Trophoblast cell (in vitro differentiated cells and primary cell): Measurements from ENCODE around the gene HOXD4.

Source experiments
- DNase-seq, 2 donors: peaks; one replicate each; pipeline ENCODE4 v3.0.0-alpha.2; 2016
- H2AFZ ChIP-seq: 2 replicates; pipeline ENCODE4 v1.6.1; 2013; ENCODE audit warnings: low read length, moderate library complexity, mild to moderate bottlenecking; ENCODE audit not compliant: insufficient read depth, poor library complexity
- H2AK5ac ChIP-seq: 2 replicates; pipeline ENCODE4 v1.6.1; 2013; ENCODE audit warnings: mild to moderate bottlenecking, low read length
- H2BK120ac ChIP-seq: 2 replicates; pipeline ENCODE4 v1.6.1; 2013; ENCODE audit warnings: low read length, mild to moderate bottlenecking, moderate library complexity; ENCODE audit not compliant: insufficient read depth, poor library complexity
- H2BK12ac ChIP-seq: 2 replicates; pipeline ENCODE4 v1.6.1; 2013; ENCODE audit warnings: mild to moderate bottlenecking, low read length, moderate library complexity
- H2BK5ac ChIP-seq: 2 replicates; pipeline ENCODE4 v1.6.1; 2013; ENCODE audit warnings: low read length, low read depth, moderate library complexity, mild to moderate bottlenecking; ENCODE audit not compliant: poor library complexity
- H3K14ac ChIP-seq: 2 replicates; pipeline ENCODE4 v1.6.1; 2013; ENCODE audit warnings: mild to moderate bottlenecking, low read length
- H3K18ac ChIP-seq: 2 replicates; pipeline ENCODE4 v1.6.1; 2013; ENCODE audit warnings: mild to moderate bottlenecking, low read length
- H3K23ac ChIP-seq: 2 replicates; pipeline ENCODE4 v1.6.1; 2013; ENCODE audit warnings: low read length
- H3K27ac ChIP-seq: 2 replicates; pipeline ENCODE4 v1.5.1; 2013; ENCODE audit warnings: low read depth, mild to moderate bottlenecking, inconsistent platforms, low read length, moderate library complexity
- H3K27me3 ChIP-seq: 2 replicates; pipeline ENCODE4 v1.6.1; 2013; ENCODE audit warnings: inconsistent platforms, mild to moderate bottlenecking, low read length, moderate library complexity; ENCODE audit not compliant: insufficient read depth
- H3K36me3 ChIP-seq, 2 experiments: 1 replicate in 1 of 2; 2 replicates in 1 of 2; pipeline ENCODE4 v1.6.1; 2013; ENCODE audit warnings: low read length in 2 of 2, mild to moderate bottlenecking in 2 of 2, moderate library complexity in 1 of 2; ENCODE audit not compliant: insufficient read depth in 2 of 2, control insufficient read depth in 1 of 2
- H3K4ac ChIP-seq: 2 replicates; pipeline ENCODE4 v1.6.1; 2013; ENCODE audit warnings: low read depth, mild to moderate bottlenecking, low read length, moderate library complexity
- H3K4me1 ChIP-seq, 2 experiments: 1 replicate in 1 of 2; 2 replicates in 1 of 2; pipeline ENCODE4 v1.6.1; 2013; ENCODE audit warnings: low read length in 2 of 2, mild to moderate bottlenecking in 2 of 2, moderate library complexity in 1 of 2; ENCODE audit not compliant: insufficient read depth in 2 of 2, control insufficient read depth in 1 of 2
- H3K4me2 ChIP-seq: 2 replicates; pipeline ENCODE4 v1.6.1; 2013; ENCODE audit warnings: inconsistent platforms, mild to moderate bottlenecking, low read length, moderate library complexity
- H3K4me3 ChIP-seq: 2 replicates; pipeline ENCODE4 v1.5.1; 2013; ENCODE audit warnings: mild to moderate bottlenecking, low read depth, low read length, inconsistent platforms
- H3K79me1 ChIP-seq: one replicate; pipeline ENCODE4 v1.6.1; 2013; ENCODE audit warnings: low read length
- H3K79me2 ChIP-seq: 2 replicates; pipeline ENCODE4 v1.6.1; 2013; ENCODE audit warnings: low read length, mild to moderate bottlenecking; ENCODE audit not compliant: control insufficient read depth, insufficient read depth, poor library complexity
- H3K9ac ChIP-seq: 2 replicates; pipeline ENCODE4 v1.6.1; 2013; ENCODE audit warnings: mild to moderate bottlenecking, low read length
- H3K9me3 ChIP-seq: 2 replicates; pipeline ENCODE4 v1.6.1; 2013; ENCODE audit warnings: low read depth, mild to moderate bottlenecking, control low read depth, inconsistent platforms, low read length; ENCODE audit not compliant: insufficient read depth
- H4K12ac ChIP-seq: 2 replicates; pipeline ENCODE4 v1.6.1; 2013; ENCODE audit warnings: low read depth, mild to moderate bottlenecking, low read length, moderate library complexity
- H4K8ac ChIP-seq: 2 replicates; pipeline ENCODE4 v1.6.1; 2013; ENCODE audit warnings: low read depth, mild to moderate bottlenecking, low read length, moderate library complexity
- H4K91ac ChIP-seq: one replicate; pipeline ENCODE4 v1.6.1; 2013; ENCODE audit warnings: low read depth, mild to moderate bottlenecking, low read length, moderate library complexity
- WGBS: extraction: QIAGEN DNeasy Blood & Tissue Kit; methylation state at CpG from one replicate; pipeline ENCODE4 v1.1.7; 2013; ENCODE audit warnings: missing lambda C conversion rate; ENCODE audit not compliant: insufficient read length, insufficient coverage; ENCODE audit errors: extremely low coverage; 5-methylcytosine and 5-hydroxymethylcytosine counted together

Gene HOXD4

GRCh38 chr2:176160251-176160985 lies 9.1 kb downstream of the HOXD4 start:
- H3K79me2 ChIP-seq, result no peaks in the 10 kb centered on the region
- peaks cover 0 to 8% of the 10 kb centered on the region in 2 experiments for H3K4me1 ChIP-seq
- H3K9me3 ChIP-seq, result peaks cover 28% of the 10 kb centered on the region
- no peak overlapping the region for H4K12ac ChIP-seq
- H4K91ac ChIP-seq, result no peak overlapping the region
- no peak overlapping the region for H3K18ac ChIP-seq
- H3K4ac ChIP-seq, result no peak overlapping the region
- H3K4me3 ChIP-seq, result no peak overlapping the region
- no peak overlapping the region for H2BK120ac ChIP-seq
- H4K8ac ChIP-seq, result no peak overlapping the region
- H3K27me3 ChIP-seq, result peaks cover 97% of the 10 kb centered on the region
- no peaks in the 10 kb centered on the region for H3K36me3 ChIP-seq
- H3K14ac ChIP-seq, result no peak overlapping the region
- no peak for DNase-seq
- H2BK5ac ChIP-seq, result no peak overlapping the region
- no peak overlapping the region for H3K23ac ChIP-seq
- no peak overlapping the region for H2BK12ac ChIP-seq
- no peaks in the 10 kb centered on the region for H3K79me1 ChIP-seq
- no peak overlapping the region for H3K9ac ChIP-seq
- H2AK5ac ChIP-seq, result no peak overlapping the region
- WGBS, result no CpG with 5 or more reads among the region's 50 CpGs
- H3K27ac ChIP-seq, result no peak overlapping the region
- no peak overlapping the region for H2AFZ ChIP-seq
- peak overlapping the region; percentile 7 for H3K4me2 ChIP-seq

GRCh38 chr2:176160986-176161824 lies 9.9 kb downstream of the HOXD4 start:
- Histone ChIP-seq H3K79me2 (no peaks in the 10 kb centered on the region), H4K8ac (no peak overlapping the region)

GRCh38 chr2:176161825-176162626 lies 10.7 kb downstream of the HOXD4 start:
- peaks cover 0 to 8% of the 10 kb centered on the region in 2 experiments for H3K4me1 ChIP-seq
- no peaks in the 10 kb centered on the region for H3K79me1 ChIP-seq
- H3K4me3 ChIP-seq, result no peak overlapping the region
- no peak overlapping the region for H3K14ac ChIP-seq
- no peak overlapping the region for H3K18ac ChIP-seq
- H2AFZ ChIP-seq, result no peak overlapping the region
- no peak overlapping the region for H2BK5ac ChIP-seq
- no peak overlapping the region for H2AK5ac ChIP-seq
- no peak for DNase-seq
- H3K9ac ChIP-seq, result no peak overlapping the region
- H4K8ac ChIP-seq, result no peak overlapping the region
- H2BK12ac ChIP-seq, result no peak overlapping the region
- H4K91ac ChIP-seq, result no peak overlapping the region
- no peak overlapping the region for H3K23ac ChIP-seq
- H3K27me3 ChIP-seq, result peaks cover 92% of the 10 kb centered on the region
- H3K36me3 ChIP-seq, result no peaks in the 10 kb centered on the region
- no CpG with 5 or more reads among the region's 22 CpGs for WGBS
- H3K9me3 ChIP-seq, result peaks cover 29% of the 10 kb centered on the region
- H3K79me2 ChIP-seq, result no peaks in the 10 kb centered on the region
- H4K12ac ChIP-seq, result no peak overlapping the region
- no peak overlapping the region for H2BK120ac ChIP-seq
- no peak overlapping the region for H3K4ac ChIP-seq
- H3K27ac ChIP-seq, result no peak overlapping the region
- H3K4me2 ChIP-seq, result no peak overlapping the region

More at GRCh38 chr2:176160986-176161824, 9.9 kb downstream of the HOXD4 start:
- Histone ChIP-seq H3K9me3 (peaks cover 29% of the 10 kb centered on the region), H3K9ac (no peak overlapping the region), H3K4me2 (no peak overlapping the region), H3K14ac (no peak overlapping the region), H2BK120ac (no peak overlapping the region), H2BK12ac (no peak overlapping the region), H3K4ac (no peak overlapping the region), H3K27ac (no peak overlapping the region), H2AK5ac (no peak overlapping the region), H3K79me1 (no peaks in the 10 kb centered on the region), H3K4me1 (peaks cover 0 to 8% of the 10 kb centered on the region in 2 experiments), H3K18ac (no peak overlapping the region), H4K91ac (no peak overlapping the region), H3K23ac (no peak overlapping the region), H3K36me3 (no peaks in the 10 kb centered on the region), H2AFZ (no peak overlapping the region), H3K4me3 (no peak overlapping the region), H2BK5ac (no peak overlapping the region), H3K27me3 (peaks cover 98% of the 10 kb centered on the region), H4K12ac (no peak overlapping the region)
- no CpG with 5 or more reads among the region's 22 CpGs for WGBS
- DNase-seq, result no peak

- no peak overlapping the region for H3K18ac ChIP-seq
- DNase-seq, result no peak
Observed at GRCh38 chr2:176162911-176163671, 11.7 kb downstream of the HOXD4 start.

More at GRCh38 chr2:176162911-176163671, 11.7 kb downstream of the HOXD4 start:
- H2AFZ ChIP-seq, result no peak overlapping the region
- no peak overlapping the region for H3K4ac ChIP-seq
- no peak overlapping the region for H4K91ac ChIP-seq
- H2BK5ac ChIP-seq, result no peak overlapping the region
- H2BK12ac ChIP-seq, result no peak overlapping the region
- H4K8ac ChIP-seq, result no peak overlapping the region
- no peaks in the 10 kb centered on the region for H3K79me2 ChIP-seq
- H3K79me1 ChIP-seq, result no peaks in the 10 kb centered on the region
- peaks cover 0 to 8% of the 10 kb centered on the region in 2 experiments for H3K4me1 ChIP-seq
- H2BK120ac ChIP-seq, result no peak overlapping the region
- H4K12ac ChIP-seq, result no peak overlapping the region
- WGBS, result no CpG with 5 or more reads among the region's 29 CpGs
- peaks cover 84% of the 10 kb centered on the region for H3K27me3 ChIP-seq
- H3K23ac ChIP-seq, result no peak overlapping the region
- peaks cover 26% of the 10 kb centered on the region for H3K9me3 ChIP-seq
- no peak overlapping the region for H3K4me3 ChIP-seq
- H2AK5ac ChIP-seq, result no peak overlapping the region
- H3K14ac ChIP-seq, result no peak overlapping the region
- H3K9ac ChIP-seq, result no peak overlapping the region
- no peaks in the 10 kb centered on the region for H3K36me3 ChIP-seq
- no peak overlapping the region for H3K4me2 ChIP-seq
- H3K27ac ChIP-seq, result no peak overlapping the region
